HG02981 (cell line): ENCODE data around the gene LDLRAD4.

Source experiments
- ATAC-seq: cut with Tn5 transposase; IDR thresholded peaks from one replicate; pipeline ENCODE4 v1.9.1; 2021; ENCODE audit warnings: mild to moderate bottlenecking, moderate library complexity; ENCODE audit not compliant: unreplicated experiment

LDLRAD4 gene

GRCh38 chr18:13440277-13441248, 222.0 kb downstream of the LDLRAD4 start:
- no peak for ATAC-seq

GRCh38 chr18:13441736-13442135, 223.2 kb downstream of the LDLRAD4 start:
- no peak for ATAC-seq

DNA sequence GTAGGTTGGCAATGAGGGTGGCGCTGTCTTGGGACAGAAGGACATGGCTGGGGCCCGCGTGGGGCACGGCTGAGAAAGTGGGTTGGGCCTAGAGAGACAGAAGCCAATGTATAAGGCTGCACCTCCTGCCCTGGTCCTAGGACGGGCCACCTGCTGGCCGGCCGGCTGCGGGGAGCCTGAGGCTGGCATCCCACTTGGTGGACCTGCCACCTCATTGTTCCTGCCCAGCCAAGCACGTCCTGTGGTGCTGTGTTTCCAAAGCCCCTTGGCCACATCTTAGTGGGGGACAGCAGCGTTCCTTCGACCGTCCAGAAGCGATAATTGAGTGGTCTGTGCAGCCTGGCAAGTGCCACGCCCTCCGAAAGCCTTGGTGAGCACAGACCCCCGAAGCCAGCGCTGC, 223.9 kb downstream of the LDLRAD4 start:
- no peak for ATAC-seq

DNA sequence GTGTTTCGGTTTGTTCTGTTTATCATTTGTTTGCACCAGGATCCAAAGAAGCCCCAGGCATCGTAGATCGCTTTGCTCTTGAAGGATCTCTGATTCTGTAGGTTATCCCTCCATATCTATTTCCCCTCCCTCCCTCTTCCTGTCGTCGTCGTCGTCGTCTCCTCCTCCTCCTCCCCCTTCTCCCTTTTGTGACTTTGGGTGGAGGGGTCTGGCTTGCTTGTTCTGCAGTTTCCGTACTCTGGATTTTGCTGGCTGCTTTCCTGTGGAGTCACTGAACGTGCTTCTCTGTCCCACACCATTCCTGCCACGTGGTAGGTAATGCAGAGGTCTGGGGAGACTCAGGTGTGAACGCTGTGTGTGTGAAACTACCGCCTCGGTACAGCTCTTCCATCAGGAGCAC, 225.0 kb downstream of the LDLRAD4 start:
- no peak for ATAC-seq

GRCh38 chr18:13444430-13445240, 226.1 kb downstream of the LDLRAD4 start:
- no peak for ATAC-seq

DNA sequence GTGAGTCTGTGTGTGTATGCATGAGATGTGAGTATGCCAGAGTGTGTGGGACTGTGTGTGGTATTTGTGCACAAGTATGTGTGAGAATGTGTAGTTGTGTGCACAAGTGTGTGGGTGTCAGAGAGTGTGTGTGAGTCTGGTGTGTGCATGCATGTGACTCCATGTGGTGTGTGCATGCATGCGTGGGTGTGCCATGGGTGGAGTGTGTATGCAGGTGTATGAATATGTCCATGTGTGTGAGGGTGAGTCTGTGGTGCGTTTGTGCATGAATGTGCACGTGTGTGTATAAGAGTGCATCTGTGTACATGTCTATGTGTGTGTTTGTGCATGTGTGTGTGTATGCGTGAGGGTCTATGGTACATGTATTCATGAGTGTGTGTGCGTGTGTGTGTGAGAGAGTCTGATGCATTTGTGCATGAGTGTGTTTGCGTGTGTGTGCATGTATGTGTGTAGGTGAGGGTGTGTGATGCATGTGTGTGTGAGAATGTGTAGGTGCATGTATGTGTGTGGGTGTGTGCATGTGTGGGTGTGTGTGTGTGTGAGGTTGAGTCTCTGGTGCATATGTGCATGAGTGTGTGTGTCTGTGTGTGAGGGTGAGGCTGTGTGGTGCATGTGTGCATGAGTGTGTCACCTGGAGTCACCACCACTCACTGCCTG, 226.8 kb downstream of the LDLRAD4 start:
- no peak for ATAC-seq

DNA sequence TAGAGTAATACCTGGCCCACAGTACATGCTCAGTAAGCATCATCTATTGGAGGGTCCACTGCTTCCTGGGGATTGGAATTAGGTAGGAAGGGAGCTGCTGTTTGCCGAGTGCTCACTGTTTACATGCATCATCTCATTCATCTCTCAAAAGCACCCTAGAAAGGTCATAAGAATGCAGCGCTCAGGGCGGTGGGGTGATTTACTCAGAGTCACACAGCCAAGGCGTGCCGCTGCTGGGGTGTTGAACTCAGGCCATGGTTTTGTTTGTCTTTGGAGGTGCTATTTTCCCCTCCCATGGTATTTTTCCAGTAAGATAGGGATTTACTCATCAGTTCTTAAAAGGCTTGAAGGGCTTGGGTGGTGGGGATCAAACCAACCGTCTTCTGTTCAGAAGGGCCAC, 227.5 kb downstream of the LDLRAD4 start:
- no peak for ATAC-seq

GRCh38 chr18:13446610-13447461, 228.3 kb downstream of the LDLRAD4 start:
- ATAC-seq = no peak

DNA sequence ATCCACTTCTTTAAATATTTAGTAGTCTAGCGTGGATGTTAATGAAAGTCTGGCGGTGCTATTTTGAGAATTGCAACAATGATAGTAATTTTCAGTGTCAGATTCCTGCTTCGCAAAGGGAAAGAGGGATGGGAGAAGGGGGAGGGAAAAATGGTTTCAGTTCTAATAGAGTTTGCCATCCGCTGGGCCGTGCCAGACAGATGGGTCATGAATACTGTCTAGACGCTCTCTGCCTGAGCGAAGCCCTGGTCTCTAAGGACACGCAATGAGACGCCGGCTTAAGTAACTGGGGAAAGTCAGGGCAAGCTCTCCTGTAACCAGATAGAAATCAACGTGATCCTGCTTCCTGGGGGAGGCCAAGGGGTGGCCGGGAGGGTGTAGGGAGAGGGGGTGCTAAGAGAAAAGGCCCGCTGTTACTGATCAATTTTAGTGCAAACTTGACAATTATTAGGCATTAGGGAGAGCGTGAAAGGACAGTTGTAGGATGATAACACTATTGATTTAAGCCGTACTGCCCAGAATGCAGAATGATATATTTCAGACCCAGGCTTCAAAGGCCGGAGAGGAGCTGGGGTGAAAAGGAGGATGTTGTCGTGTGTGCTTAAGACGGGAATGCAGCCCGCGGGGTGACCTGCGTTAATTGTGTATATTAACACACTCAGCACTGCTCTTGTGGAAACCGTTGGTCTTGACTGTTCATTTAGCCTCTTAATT, 229.2 kb downstream of the LDLRAD4 start:
- no peak for ATAC-seq

- ATAC-seq = no peak
Measured at GRCh38 chr18:13448335-13448795, 229.8 kb downstream of the LDLRAD4 start.

GRCh38 chr18:13449651-13450050, 231.1 kb downstream of the LDLRAD4 start:
- ATAC-seq = no peak

DNA sequence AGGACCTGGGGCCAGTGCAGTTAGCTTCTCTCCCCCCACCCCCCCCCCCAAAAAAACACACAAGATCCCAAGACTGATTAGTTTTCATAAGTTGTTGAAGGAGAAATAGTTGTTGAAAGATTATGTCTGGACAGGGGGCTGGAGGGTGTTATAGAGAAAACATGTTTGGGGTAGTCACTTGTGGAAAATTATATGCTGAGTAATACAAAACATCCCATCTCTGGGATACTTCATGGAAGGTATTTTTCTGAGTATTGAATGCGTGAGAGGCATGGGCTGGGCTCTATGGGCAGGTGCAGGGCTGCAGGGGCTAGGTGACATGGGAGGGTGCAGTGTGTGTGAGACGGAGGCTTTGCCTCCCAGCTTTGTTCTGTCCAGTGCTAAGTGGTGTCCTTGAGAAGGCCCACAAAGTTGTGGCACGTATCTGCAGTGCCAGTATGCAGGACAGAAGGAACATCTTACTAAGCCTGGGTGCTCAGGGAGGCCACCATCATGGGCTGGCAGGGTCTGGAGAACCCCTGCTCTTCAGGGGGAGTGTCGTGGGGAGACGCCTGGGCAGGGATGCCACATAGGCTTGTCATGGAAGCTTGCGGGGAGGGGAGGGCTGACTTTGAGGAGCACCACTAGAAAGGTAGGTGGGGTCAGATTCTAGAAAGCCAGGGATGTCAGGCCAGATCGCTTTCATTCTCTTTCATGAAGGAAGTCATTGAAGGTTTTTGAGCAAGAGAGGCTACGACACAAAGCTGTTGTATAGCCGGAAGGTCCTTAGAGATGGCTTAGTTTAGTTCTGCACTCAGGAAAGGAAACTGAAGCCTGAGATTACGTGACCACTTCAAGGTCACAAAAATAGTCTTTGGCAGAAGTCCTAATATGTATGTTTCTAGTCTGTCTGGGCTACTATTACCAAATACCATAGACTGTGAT, 232.0 kb downstream of the LDLRAD4 start:
- peak; percentile 72 for ATAC-seq

- ATAC-seq = no peak
Measured at GRCh38 chr18:13451213-13451540, 232.6 kb downstream of the LDLRAD4 start.

GRCh38 chr18:13451661-13452387, 233.3 kb downstream of the LDLRAD4 start:
- ATAC-seq = no peak

DNA sequence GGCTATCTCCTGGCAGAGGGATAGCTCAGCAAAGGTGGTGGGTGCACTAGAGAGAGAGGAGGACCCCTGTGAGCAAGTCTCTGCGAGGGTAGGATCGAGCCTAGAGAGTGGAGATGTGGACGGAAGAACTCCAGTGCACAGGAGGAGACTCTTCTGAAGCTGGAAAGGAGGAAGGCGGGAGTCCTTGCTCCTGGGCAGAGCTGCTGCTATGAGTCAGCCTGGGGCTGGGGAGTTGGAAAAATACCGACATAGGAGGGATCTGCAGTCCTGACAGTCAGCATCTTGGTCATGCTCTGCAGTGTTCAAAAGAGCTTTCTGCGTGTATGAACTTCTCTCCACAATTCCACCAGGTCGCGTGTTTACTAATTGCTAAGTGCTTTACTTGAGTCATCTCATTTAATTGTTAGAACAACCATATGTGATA, 233.8 kb downstream of the LDLRAD4 start:
- ATAC-seq = no peak

GRCh38 chr18:13452871-13453680, 234.5 kb downstream of the LDLRAD4 start:
- ATAC-seq = no peak

DNA sequence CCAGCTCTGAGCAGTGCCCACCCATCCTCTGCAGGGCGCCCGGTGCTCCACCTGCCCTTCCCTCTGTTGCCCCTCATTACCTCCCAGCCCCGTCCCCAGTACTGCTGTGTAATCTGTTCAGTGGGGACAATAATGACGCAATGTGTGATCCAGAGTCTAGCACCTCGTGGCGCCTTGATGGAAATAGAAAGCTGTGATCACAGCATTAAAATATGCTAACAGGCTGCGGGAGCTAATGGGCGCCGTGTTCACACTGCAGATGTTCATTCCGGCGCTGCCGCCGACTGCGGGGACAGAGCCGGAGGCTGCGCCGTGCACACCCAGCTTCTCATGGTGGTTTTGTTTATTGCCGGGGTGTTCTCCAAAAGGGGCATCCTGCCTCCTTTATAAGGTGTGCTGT, 235.2 kb downstream of the LDLRAD4 start:
- ATAC-seq = no peak
